T-helper 2 cell (primary cell): Measurements from ENCODE around the gene NME1.

Experiments
- DNase-seq, 5 experiments: peaks; one replicate each; pipeline versions ENCODE4 v3.0.0 to v3.0.0-alpha.2; 2012 to 2022

The NME1 gene

GRCh38 chr17:51197754-51198153, 44.4 kb downstream of the NME1 start:
- DNase-seq = no peak

DNA sequence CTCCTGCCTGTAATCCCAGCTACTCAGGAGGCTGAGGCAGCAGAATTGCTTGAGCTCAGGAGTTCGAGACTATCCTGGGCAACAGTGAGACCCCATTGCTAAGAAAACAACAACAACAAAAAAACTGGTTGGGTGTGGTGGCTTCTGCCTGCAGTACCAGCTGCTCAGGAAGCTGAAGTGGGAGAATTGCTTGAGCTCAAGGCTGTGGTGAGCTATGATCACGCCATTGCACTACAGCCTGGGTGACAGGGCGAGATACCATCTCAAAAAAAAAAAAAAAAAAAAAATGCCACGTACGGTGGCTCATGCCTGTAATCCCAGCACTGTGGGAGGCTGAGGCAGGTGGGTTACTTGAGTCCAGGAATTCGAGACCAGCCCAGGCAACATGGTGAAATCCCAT, 46.9 kb downstream of the NME1 start:
- DNase-seq = peak in 3 of 5 experiments; percentile 12 to 96 (median 17)

DNA sequence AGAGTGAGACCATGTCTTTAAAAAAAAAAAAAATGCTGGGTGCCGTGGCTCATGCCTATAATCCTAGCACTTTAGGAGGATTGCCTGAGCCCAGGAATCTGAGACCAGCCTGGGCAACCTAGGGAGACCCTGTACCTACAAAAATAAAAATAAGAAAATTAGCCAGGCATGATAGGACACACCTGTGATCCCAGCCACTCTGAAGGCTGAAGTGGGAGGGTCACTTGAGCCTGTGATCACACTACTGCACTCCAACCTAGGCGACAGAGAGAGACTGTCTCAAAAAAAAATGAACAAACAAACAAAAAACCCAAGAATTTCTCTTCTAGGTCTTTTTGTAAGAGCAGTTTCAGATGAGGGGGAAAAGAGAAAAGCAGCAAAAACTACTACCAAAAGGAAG, 47.5 kb downstream of the NME1 start:
- peak in 1 of 5 experiments; percentile 9 for DNase-seq

- no peak for DNase-seq
These were observed 50.5 kb downstream of the NME1 start for GRCh38 chr17:51203838-51204237.
